ENCODE results near the gene AK1.
"Not testable (repeated sequence)": the region's sequence is repeated elsewhere in the genome, so short reads cannot be mapped to it uniquely, and the experiment has no call there.

Gene AK1

GRCh38 chr9:127845619-127846018 lies 31.9 kb downstream of the AK1 start:
- DNase-seq, result not testable (repeated sequence)

- DNase-seq, result no peak
These were observed 32.6 kb downstream of the AK1 start for GRCh38 chr9:127844821-127845359.

- DNase-seq, result no peak
These were observed 36.2 kb downstream of the AK1 start for GRCh38 chr9:127841087-127841835.

GRCh38 chr9:127838375-127839078 lies 38.9 kb downstream of the AK1 start:
- DNase-seq, result no peak

- DNase-seq, result no peak
These were observed 40.1 kb downstream of the AK1 start for GRCh38 chr9:127837346-127837745.

GRCh38 chr9:127836561-127836960 lies 40.9 kb downstream of the AK1 start:
- not testable (repeated sequence) for DNase-seq

GRCh38 chr9:127835991-127836516 lies 41.4 kb downstream of the AK1 start:
- DNase-seq, result no peak

- no peak for DNase-seq
These were observed 43.9 kb downstream of the AK1 start for GRCh38 chr9:127833555-127833954.

GRCh38 chr9:127832248-127832647 lies 45.2 kb downstream of the AK1 start:
- DNase-seq, result no peak

- no peak for DNase-seq
These were observed 48.1 kb downstream of the AK1 start for GRCh38 chr9:127829205-127829906.

GRCh38 chr9:127828262-127829031 lies 49.0 kb downstream of the AK1 start:
- no peak for DNase-seq

GRCh38 chr9:127826253-127826913 lies 51.1 kb downstream of the AK1 start:
- no peak for DNase-seq

GRCh38 chr9:127825319-127826051 lies 52.0 kb downstream of the AK1 start:
- DNase-seq, result no peak

- no peak for DNase-seq
These were observed 55.4 kb downstream of the AK1 start for GRCh38 chr9:127822108-127822507.

- no peak for DNase-seq
These were observed 58.9 kb downstream of the AK1 start for GRCh38 chr9:127818574-127818973.

GRCh38 chr9:127817881-127818434 lies 59.5 kb downstream of the AK1 start:
- no peak for DNase-seq

- DNase-seq, result no peak
These were observed 60.7 kb downstream of the AK1 start for GRCh38 chr9:127816728-127817127.

Measured in activated naive CD4-positive, alpha-beta T cell (primary cell).